Skeletal muscle tissue (tissue), 4 donors: ENCODE results near the gene SSRP1. TPM values are rescaled to one million over a fixed set of nuclear protein-coding genes. Genes with fewer than 3 reads are reported as not detected.

ENCODE experiments used
- H3K27ac ChIP-seq: one replicate; pipeline ENCODE4 v1.7.0; 2013; ENCODE audit warnings: mild to moderate bottlenecking, low read depth, low read length, inconsistent platforms
- H3K27me3 ChIP-seq, 3 donors: one replicate each; pipeline ENCODE4 v1.7.0; 2013; ENCODE audit warnings: low read length in 3 of 3; ENCODE audit not compliant: control insufficient read depth in 3 of 3, insufficient read depth in 3 of 3
- H3K36me3 ChIP-seq, 3 donors: one replicate each; pipeline ENCODE4 v1.7.0; 2013; ENCODE audit warnings: low read length in 3 of 3; ENCODE audit not compliant: control insufficient read depth in 3 of 3, insufficient read depth in 3 of 3
- H3K4me1 ChIP-seq, 3 donors: one replicate each; pipeline ENCODE4 v1.7.0; 2013; ENCODE audit warnings: low read length in 3 of 3, mild to moderate bottlenecking in 3 of 3; ENCODE audit not compliant: control insufficient read depth in 3 of 3, insufficient read depth in 3 of 3
- H3K4me3 ChIP-seq, 3 donors: one replicate each; pipeline ENCODE4 v1.7.0; 2013; ENCODE audit warnings: low read length in 3 of 3
- H3K9ac ChIP-seq, 3 donors: one replicate each; pipeline ENCODE4 v1.7.0; 2013; ENCODE audit warnings: low read length in 3 of 3, mild to moderate bottlenecking in 3 of 3, moderate library complexity in 2 of 3, low read depth in 1 of 3
- H3K9me3 ChIP-seq, 3 donors: one replicate each; pipeline ENCODE4 v1.7.0; 2013; ENCODE audit warnings: low read length in 3 of 3; ENCODE audit not compliant: control insufficient read depth in 3 of 3
- total RNA-seq: library from RNA; depleted of rRNA; stranded (reverse); fragments of >200 nt; gene quantifications from one replicate; pipeline ENCODE4 v1.2.3, GENCODE V29; 2014
- donor health status: Osteomylitis.

SSRP1 gene
- total RNA-seq, 1 donor from 2014 or later = 38.6 TPM

DNA sequence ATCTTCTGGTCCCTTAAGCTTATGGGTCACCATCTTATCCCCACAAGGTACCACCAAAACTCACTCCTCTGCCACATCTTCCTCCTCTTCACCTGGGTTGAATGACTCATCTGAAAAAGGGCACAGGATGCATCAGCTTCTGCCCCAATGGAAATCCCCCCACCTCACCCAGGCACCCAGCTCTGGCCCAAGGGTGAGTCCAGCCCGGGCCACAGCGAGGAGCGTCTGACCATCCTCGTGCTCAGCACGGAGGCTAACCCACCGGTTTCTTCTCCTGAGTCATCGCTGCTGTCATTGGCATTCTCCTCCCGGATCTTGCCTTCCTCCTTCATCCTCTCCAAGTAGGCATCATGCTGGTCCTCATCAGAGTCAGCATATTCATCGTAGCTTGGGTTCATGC is 5.7 kb downstream of the SSRP1 start:
- Histone ChIP-seq H3K4me3 (no peak overlapping the region), H3K36me3 (peaks cover 65 to 83% (median 76%) of the 10 kb centered on the region in 3 donors), H3K9ac (no peak overlapping the region), H3K4me1 (peaks cover 23 to 28% (median 28%) of the 10 kb centered on the region in 3 donors), H3K27ac (no peak overlapping the region), H3K9me3 (no peaks in the 10 kb centered on the region), H3K27me3 (no peaks in the 10 kb centered on the region)

DNA sequence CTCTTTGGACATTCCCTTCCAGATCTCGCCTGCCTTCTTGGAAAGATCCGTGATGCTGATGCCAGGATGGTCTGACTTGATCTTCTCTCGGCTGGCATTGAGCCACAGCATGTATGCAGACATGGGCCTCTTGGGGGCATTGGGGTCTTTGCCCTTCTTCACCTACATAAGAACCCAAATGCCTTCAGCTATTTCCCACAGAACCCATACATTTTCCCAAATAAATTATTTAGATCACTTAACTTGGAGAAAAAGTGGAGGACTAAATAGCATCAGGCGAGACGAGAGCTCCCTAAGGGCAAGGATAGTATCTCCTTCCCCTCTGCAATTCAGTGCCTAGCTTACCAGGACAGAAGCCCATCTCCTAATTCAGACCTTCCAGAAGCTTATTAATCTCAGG is 8.0 kb downstream of the SSRP1 start:
- Histone ChIP-seq H3K9ac (no peak overlapping the region), H3K27me3 (no peaks in the 10 kb centered on the region), H3K27ac (no peak overlapping the region), H3K4me1 (peaks cover 27 to 30% (median 30%) of the 10 kb centered on the region in 3 donors), H3K9me3 (no peaks in the 10 kb centered on the region), H3K36me3 (peaks cover 62 to 67% (median 63%) of the 10 kb centered on the region in 3 donors), H3K4me3 (no peak overlapping the region)

DNA sequence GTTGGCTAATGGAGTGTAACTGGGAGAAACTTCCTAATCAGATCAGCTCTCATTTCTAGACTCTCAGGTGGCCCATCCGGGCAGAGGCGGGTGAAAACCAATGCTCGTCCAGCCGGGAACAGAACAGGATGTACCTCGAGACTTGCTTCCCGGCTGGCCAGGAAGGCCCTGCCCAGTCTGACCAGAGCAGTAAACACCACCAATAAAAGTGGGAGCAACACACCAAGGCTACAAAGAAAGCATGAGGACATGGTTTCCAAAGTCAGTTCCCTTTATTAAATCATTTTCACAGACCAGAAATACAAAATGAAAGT is 10.0 kb downstream of the SSRP1 start:
- no peaks in the 10 kb centered on the region for H3K9me3 ChIP-seq
- peaks cover 39 to 47% (median 40%) of the 10 kb centered on the region in 3 donors for H3K4me1 ChIP-seq
- peak overlapping the region; percentile 84 to 94 (median 85) for H3K9ac ChIP-seq
- H3K36me3 ChIP-seq = peaks cover 42 to 47% (median 47%) of the 10 kb centered on the region in 3 donors
- peak overlapping the region; percentile 95 for H3K27ac ChIP-seq
- no peaks in the 10 kb centered on the region for H3K27me3 ChIP-seq
- peak overlapping the region; percentile 78 to 89 (median 83) for H3K4me3 ChIP-seq

DNA sequence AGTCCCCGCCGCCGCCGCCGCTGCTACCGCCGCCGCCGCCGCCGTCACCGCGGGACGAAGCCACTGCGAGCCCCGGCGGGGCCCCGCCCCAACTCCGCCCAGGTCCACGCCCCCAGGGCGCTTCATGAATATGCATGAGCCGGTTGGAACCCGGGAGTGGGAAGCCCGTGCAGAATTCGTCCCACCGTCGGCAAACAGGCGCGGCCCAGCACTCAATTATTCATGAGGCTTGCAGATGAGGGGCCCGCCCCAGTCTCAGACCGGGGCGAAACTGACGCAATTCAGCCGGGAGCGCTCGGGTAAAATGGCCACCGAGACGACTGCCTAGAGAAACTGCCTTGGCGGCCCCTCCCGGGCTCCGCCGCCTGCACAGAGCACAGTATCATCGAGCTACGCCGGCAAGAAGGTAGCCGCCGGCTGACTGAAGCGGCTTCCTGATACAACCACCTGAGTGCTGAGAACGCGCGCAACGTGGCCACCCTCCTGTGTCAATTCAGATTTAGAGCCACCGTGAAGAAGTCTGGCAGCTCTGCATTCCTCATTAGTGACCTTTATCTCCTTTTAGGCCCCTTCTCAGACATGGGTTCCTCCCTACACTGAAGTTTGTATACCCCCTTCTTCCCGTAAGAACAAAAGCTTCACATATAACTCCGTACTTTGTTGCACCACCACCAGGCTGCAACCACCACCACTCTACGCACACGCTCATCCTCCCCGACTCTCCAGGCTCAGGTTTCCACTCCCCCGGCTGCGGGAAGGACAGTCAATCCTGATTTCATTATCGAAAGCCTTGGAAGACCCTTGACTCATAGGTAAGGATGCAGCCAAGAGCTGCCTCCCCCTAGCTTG is 10.6 kb downstream of the SSRP1 start, which contains the start of gene TNKS1BP1:
Gene TNKS1BP1, minus strand, starts transcription at position 67 of the 849 bp plus-strand sequence. CDS start 3,067 bp downstream, outside the sequence.
- Histone ChIP-seq H3K36me3 (peaks cover 36 to 44% (median 42%) of the 10 kb centered on the region in 3 donors), H3K4me3 (peak within 1 kb of the TSS; percentile 78 to 89 (median 83)), H3K4me1 (peaks cover 44 to 52% (median 45%) of the 10 kb centered on the region in 3 donors), H3K9me3 (no peaks in the 10 kb centered on the region), H3K9ac (peak within 1 kb of the TSS; percentile 84 to 94 (median 85)), H3K27me3 (no peaks in the 10 kb centered on the region), H3K27ac (peak within 1 kb of the TSS; percentile 95)

DNA sequence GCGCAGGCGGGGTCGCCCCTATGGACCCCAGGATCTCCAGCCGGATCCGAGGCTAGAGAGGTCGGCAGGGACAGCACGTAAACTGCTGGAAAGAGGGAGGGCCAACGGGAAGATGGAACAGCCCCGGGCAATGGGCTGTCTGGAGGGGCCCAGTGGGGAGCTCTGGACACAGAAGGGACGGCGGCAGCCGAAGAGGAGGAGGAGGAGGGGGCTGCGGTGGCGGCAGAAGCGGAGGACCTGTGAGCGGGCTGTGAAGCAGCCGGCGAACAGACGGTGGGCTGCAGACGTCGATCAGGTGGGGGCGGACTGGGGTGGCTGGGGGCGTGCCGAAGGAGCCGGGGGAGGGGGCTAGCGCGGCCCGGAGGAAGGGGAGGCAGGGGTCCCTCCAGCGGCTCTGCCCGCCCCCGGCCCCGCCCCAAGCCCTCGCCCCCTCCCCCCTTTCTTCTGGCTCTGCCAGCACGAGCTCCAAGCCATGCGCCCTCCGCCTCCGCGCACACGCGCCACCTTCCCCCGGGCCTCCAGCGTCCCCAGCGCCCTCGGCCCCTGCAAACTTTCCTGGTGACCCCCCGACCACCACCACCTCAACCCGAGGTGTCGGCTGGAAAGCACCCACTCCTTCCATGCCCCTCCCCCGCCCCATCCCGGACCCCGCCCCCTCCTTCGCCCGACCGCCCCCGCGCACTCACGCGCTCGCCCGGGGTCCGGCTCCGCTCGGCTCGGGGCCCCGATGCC is 11.4 kb downstream of the SSRP1 start:
- Histone ChIP-seq H3K9ac (peak overlapping the region; percentile 82 to 84 (median 84)), H3K27me3 (no peaks in the 10 kb centered on the region), H3K4me1 (peaks cover 46 to 55% (median 47%) of the 10 kb centered on the region in 3 donors), H3K36me3 (peaks cover 30 to 39% (median 36%) of the 10 kb centered on the region in 3 donors), H3K27ac (peak overlapping the region; percentile 95), H3K4me3 (peak overlapping the region; percentile 78 to 83 (median 82)), H3K9me3 (no peaks in the 10 kb centered on the region)

DNA sequence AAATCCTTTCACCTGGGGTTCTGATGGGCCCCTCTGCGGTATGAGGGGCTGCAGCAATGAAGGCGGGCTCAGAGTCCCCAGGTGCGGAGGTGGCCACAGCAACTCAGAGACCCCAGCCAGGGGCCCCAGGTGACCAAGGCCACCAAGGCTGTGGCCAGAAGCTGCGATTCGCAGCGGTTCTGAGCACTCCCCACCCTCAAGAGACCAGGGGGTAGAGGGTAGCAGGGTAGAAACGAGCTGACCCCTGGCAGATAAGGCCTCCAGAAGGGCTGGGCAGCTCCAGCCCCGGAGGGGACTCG is 11.9 kb downstream of the SSRP1 start:
- H3K27me3 ChIP-seq = no peaks in the 10 kb centered on the region
- peak overlapping the region; percentile 82 to 84 (median 84) for H3K9ac ChIP-seq
- H3K36me3 ChIP-seq = peaks cover 24 to 35% (median 31%) of the 10 kb centered on the region in 3 donors
- peaks cover 46 to 58% (median 47%) of the 10 kb centered on the region in 3 donors for H3K4me1 ChIP-seq
- H3K9me3 ChIP-seq = no peaks in the 10 kb centered on the region
- peak overlapping the region; percentile 95 for H3K27ac ChIP-seq
- peak overlapping the region; percentile 74 to 82 (median 78) for H3K4me3 ChIP-seq

DNA sequence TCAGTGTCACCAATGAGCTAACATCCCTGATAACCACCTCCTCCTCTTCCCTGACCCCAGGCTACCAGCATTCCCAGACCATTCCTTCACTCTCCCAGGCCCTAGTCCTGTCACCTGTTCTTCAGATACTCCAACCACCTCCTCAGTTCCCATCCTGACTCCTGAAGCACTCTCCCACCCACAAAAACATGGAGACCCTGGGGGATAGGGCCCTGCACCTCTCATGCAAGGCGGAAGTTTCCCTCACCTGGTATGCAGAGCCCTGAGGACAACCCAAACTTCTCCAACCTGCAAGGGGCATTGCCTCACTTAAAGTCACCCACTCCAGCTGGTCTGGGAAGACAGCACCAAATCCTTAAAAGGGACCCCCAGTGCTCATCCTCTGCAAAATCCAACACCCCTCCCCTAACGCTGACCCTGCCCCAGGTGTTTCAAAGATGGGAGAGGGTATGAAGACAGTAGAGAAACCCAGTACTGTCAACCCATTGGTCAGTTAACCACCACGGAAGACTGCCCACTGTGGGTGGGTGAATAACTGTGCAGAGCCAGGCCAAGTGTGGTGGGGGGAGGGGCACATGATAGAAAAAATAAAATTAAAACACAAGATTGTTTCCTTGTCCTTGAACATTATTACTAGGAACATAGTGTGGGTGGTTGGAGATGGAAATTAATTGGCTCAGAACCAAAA is 12.4 kb downstream of the SSRP1 start:
- Histone ChIP-seq H3K9me3 (no peaks in the 10 kb centered on the region), H3K4me1 (peaks cover 50 to 63% (median 50%) of the 10 kb centered on the region in 3 donors), H3K4me3 (peak overlapping the region; percentile 74 to 82 (median 78)), H3K27ac (peak overlapping the region; percentile 95), H3K27me3 (no peaks in the 10 kb centered on the region), H3K36me3 (peaks cover 20 to 33% (median 27%) of the 10 kb centered on the region in 3 donors), H3K9ac (peak overlapping the region; percentile 72 to 84 (median 82))

DNA sequence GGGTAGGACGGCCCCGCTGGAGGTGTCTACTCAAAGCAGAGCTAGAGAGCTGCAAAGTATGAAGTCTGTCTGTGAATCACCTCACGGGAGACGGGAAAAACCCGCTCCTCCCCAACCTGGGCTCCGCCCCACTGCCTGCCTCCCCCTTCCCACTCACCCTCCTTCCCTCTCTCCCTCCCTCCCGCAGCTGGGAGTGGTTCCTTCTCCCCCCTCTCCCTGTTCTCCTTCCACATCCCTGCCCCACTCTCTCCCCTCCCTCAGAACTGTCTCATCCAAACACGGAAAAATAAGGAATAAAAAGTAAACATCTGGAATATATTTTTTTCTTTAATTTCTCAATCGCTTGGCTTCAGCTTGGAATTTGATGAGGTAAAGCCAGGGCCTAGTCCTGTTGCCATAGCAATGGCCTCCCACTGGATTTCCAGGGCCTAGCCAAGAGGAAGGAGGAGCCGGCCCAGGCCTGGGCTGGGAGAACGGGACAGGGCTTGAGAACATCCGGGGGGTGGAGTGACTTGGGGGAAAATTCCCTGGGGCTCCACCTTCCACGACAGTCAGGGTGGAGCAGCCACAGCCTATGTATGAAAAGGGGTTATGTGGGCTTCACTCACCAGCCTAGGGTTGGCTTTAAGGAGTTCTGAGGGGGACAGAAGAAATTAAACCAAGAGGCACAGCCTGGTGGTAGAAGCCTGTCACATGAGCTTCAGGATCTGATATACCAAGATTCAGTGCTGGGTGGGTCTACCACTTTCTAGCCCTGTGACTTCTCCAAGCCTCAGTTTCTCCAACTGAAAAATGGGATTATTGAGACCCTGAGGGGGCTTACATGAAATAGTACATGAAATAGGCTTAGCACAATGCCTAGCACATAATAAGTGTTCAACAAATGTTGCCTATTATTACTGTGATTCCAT is 13.2 kb downstream of the SSRP1 start:
- peak overlapping the region; percentile 74 to 82 (median 78) for H3K4me3 ChIP-seq
- peak overlapping the region; percentile 57 to 84 (median 82) for H3K9ac ChIP-seq
- peak overlapping the region; percentile 95 for H3K27ac ChIP-seq
- peaks cover 16 to 28% (median 21%) of the 10 kb centered on the region in 3 donors for H3K36me3 ChIP-seq
- no peaks in the 10 kb centered on the region for H3K9me3 ChIP-seq
- H3K27me3 ChIP-seq = no peaks in the 10 kb centered on the region
- H3K4me1 ChIP-seq = peaks cover 58 to 71% (median 58%) of the 10 kb centered on the region in 3 donors
